CD4-positive, alpha-beta T cell treated with Interleukin-6 for 4 hours (primary cell): ENCODE results near the gene CNOT10.
"Not testable (repeated sequence)": the region's sequence is repeated elsewhere in the genome, so short reads cannot be mapped to it uniquely, and the experiment has no call there.

Source experiments
- DNase-seq: peaks from one replicate; pipeline ENCODE4 v3.0.0-alpha.2; 2020; ENCODE audit warnings: mixed read lengths

Gene CNOT10

GRCh38 chr3:32698506-32698905, 13.5 kb downstream of the CNOT10 start:
- no peak for DNase-seq

- no peak for DNase-seq
Measured at GRCh38 chr3:32699429-32699828, 14.4 kb downstream of the CNOT10 start.

GRCh38 chr3:32700244-32700643, 15.3 kb downstream of the CNOT10 start:
- DNase-seq = no peak

GRCh38 chr3:32703491-32703972, 18.5 kb downstream of the CNOT10 start:
- no peak for DNase-seq

GRCh38 chr3:32705232-32705631, 20.2 kb downstream of the CNOT10 start:
- DNase-seq = no peak

GRCh38 chr3:32706348-32707025, 21.5 kb downstream of the CNOT10 start:
- DNase-seq = no peak

GRCh38 chr3:32707026-32707370, 22.0 kb downstream of the CNOT10 start:
- DNase-seq = no peak

- no peak for DNase-seq
Measured at GRCh38 chr3:32708672-32709283, 23.8 kb downstream of the CNOT10 start.

GRCh38 chr3:32709346-32709745, 24.4 kb downstream of the CNOT10 start:
- no peak for DNase-seq

- no peak for DNase-seq
Measured at GRCh38 chr3:32712506-32713055, 27.6 kb downstream of the CNOT10 start.

- no peak for DNase-seq
Measured at GRCh38 chr3:32713181-32713580, 28.2 kb downstream of the CNOT10 start.

GRCh38 chr3:32719335-32719734, 34.3 kb downstream of the CNOT10 start:
- no peak for DNase-seq

- DNase-seq = no peak
Measured at GRCh38 chr3:32719931-32720330, 34.9 kb downstream of the CNOT10 start.

GRCh38 chr3:32725721-32726120, 40.7 kb downstream of the CNOT10 start:
- no peak for DNase-seq

GRCh38 chr3:32733631-32734229, 48.7 kb downstream of the CNOT10 start:
- DNase-seq = no peak

GRCh38 chr3:32734756-32735155, 49.8 kb downstream of the CNOT10 start:
- DNase-seq = no peak

GRCh38 chr3:32743470-32743869, 58.5 kb downstream of the CNOT10 start:
- DNase-seq = not testable (repeated sequence)

GRCh38 chr3:32743934-32744333, 58.9 kb downstream of the CNOT10 start:
- no peak for DNase-seq

- no peak for DNase-seq
Measured at GRCh38 chr3:32751377-32751776, 66.4 kb downstream of the CNOT10 start.

- DNase-seq = no peak
Measured at GRCh38 chr3:32755761-32756160, 70.8 kb downstream of the CNOT10 start.

GRCh38 chr3:32757618-32758374, 72.8 kb downstream of the CNOT10 start:
- no peak for DNase-seq

GRCh38 chr3:32758375-32758753, 73.4 kb downstream of the CNOT10 start:
- DNase-seq = no peak

GRCh38 chr3:32759342-32759741, 74.4 kb downstream of the CNOT10 start:
- DNase-seq = no peak
